H9 (cell line): ENCODE measurements around the gene ZBTB9. TPM values are rescaled to one million over a fixed set of nuclear protein-coding genes. Genes with fewer than 3 reads are reported as not detected.

Experiments
- DNase-seq: peaks from one replicate; pipeline ENCODE4 v3.0.0-alpha.2; 2017
- H2AFZ ChIP-seq: one replicate; pipeline ENCODE4 v1.6.1; 2013; ENCODE audit warnings: mild to moderate bottlenecking, low read length, control low read depth, moderate library complexity
- H2AK5ac ChIP-seq: 2 replicates; pipeline ENCODE4 v1.6.1; 2013; ENCODE audit warnings: low read length, control low read depth, mixed read lengths; ENCODE audit not compliant: insufficient read length
- H2BK120ac ChIP-seq: one replicate; pipeline ENCODE4 v1.6.1; 2013; ENCODE audit warnings: low read depth, mild to moderate bottlenecking, low read length, control low read depth, inconsistent platforms; ENCODE audit not compliant: poor library complexity, severe bottlenecking
- H2BK12ac ChIP-seq: 2 replicates; pipeline ENCODE4 v1.6.1; 2013; ENCODE audit warnings: low read length, control low read depth, mixed read lengths, low read depth; ENCODE audit not compliant: insufficient read length
- H2BK15ac ChIP-seq: 2 replicates; pipeline ENCODE4 v1.6.1; 2013; ENCODE audit warnings: low read depth, low read length, control low read depth
- H2BK20ac ChIP-seq: one replicate; pipeline ENCODE4 v1.6.1; 2013; ENCODE audit warnings: low read depth, mild to moderate bottlenecking, low read length, control low read depth, inconsistent platforms; ENCODE audit not compliant: poor library complexity, severe bottlenecking
- H2BK5ac ChIP-seq: 2 replicates; pipeline ENCODE4 v1.6.1; 2013; ENCODE audit warnings: low read length, control low read depth, mixed read lengths; ENCODE audit not compliant: insufficient read length
- H3K14ac ChIP-seq: 2 replicates; pipeline ENCODE4 v1.6.1; 2013; ENCODE audit warnings: low read length, control low read depth; ENCODE audit not compliant: insufficient read depth
- H3K18ac ChIP-seq: 2 replicates; pipeline ENCODE4 v1.6.1; 2013; ENCODE audit warnings: low read depth, mild to moderate bottlenecking, mixed read lengths, low read length, control low read depth; ENCODE audit not compliant: insufficient read length
- H3K23ac ChIP-seq: 2 replicates; pipeline ENCODE4 v1.6.1; 2013; ENCODE audit warnings: low read length, control low read depth, mixed read lengths, low read depth; ENCODE audit not compliant: insufficient read length
- H3K23me2 ChIP-seq: 2 replicates; pipeline ENCODE4 v1.6.1; 2013; ENCODE audit warnings: low read depth, mild to moderate bottlenecking, mixed read lengths, low read length, control low read depth; ENCODE audit not compliant: insufficient read length, poor library complexity, severe bottlenecking
- H3K27ac ChIP-seq: 2 replicates; pipeline ENCODE4 v1.5.1; 2013; ENCODE audit warnings: low read length, control low read depth, mixed read lengths, low read depth; ENCODE audit not compliant: insufficient read length
- H3K27me3 ChIP-seq: 2 replicates; pipeline ENCODE4 v1.6.1; 2013; ENCODE audit warnings: low read length, control low read depth, inconsistent platforms; ENCODE audit not compliant: insufficient read depth
- H3K4ac ChIP-seq: 2 replicates; pipeline ENCODE4 v1.6.1; 2013; ENCODE audit warnings: low read depth, mild to moderate bottlenecking, control low read depth, inconsistent platforms, low read length, moderate library complexity
- H3K4me1 ChIP-seq: 2 replicates; pipeline ENCODE4 v1.6.1; 2013; ENCODE audit warnings: low read length, control low read depth, inconsistent platforms; ENCODE audit not compliant: insufficient read depth
- H3K4me2 ChIP-seq: 2 replicates; pipeline ENCODE4 v1.6.1; 2013; ENCODE audit warnings: low read length, control low read depth, mixed read lengths; ENCODE audit not compliant: insufficient read length, insufficient read depth
- H3K56ac ChIP-seq: 2 replicates; pipeline ENCODE4 v1.6.1; 2013; ENCODE audit warnings: low read depth, mild to moderate bottlenecking, mixed read lengths, low read length, control low read depth; ENCODE audit not compliant: insufficient read length
- H3K79me1 ChIP-seq: 2 replicates; pipeline ENCODE4 v1.6.1; 2013; ENCODE audit warnings: low read depth, mild to moderate bottlenecking, moderate library complexity, low read length, control low read depth, inconsistent platforms; ENCODE audit not compliant: insufficient read depth, poor library complexity, severe bottlenecking
- H3K79me2 ChIP-seq: 2 replicates; pipeline ENCODE4 v1.6.1; 2013; ENCODE audit warnings: low read length, control low read depth, inconsistent platforms; ENCODE audit not compliant: insufficient read depth
- H3K9ac ChIP-seq: 2 replicates; pipeline ENCODE4 v1.6.1; 2013; ENCODE audit warnings: low read length, control low read depth, mixed read lengths; ENCODE audit not compliant: insufficient read length; ENCODE audit errors: extremely low read depth
- H3K9me3 ChIP-seq: one replicate; pipeline ENCODE4 v1.6.1; 2013; ENCODE audit warnings: low read depth, low read length, inconsistent platforms; ENCODE audit not compliant: control insufficient read depth
- H3T11ph ChIP-seq: one replicate; pipeline ENCODE4 v1.6.1; 2013; ENCODE audit warnings: mild to moderate bottlenecking, low read length, control low read depth, inconsistent platforms
- H4K20me1 ChIP-seq: one replicate; pipeline ENCODE4 v1.6.1; 2013; ENCODE audit not compliant: control insufficient read depth, insufficient read length, insufficient read depth
- H4K5ac ChIP-seq: 2 replicates; pipeline ENCODE4 v1.6.1; 2013; ENCODE audit warnings: low read depth, mild to moderate bottlenecking, mixed read lengths, low read length, control low read depth; ENCODE audit not compliant: insufficient read length
- H4K8ac ChIP-seq: replicated peaks from 2 replicates; pipeline ENCODE4 v1.6.1; 2013; ENCODE audit warnings: low read length, control low read depth, mixed read lengths, low read depth; ENCODE audit not compliant: insufficient read length
- H4K91ac ChIP-seq: 2 replicates; pipeline ENCODE4 v1.6.1; 2013; ENCODE audit warnings: low read depth, mild to moderate bottlenecking, moderate library complexity, mixed read lengths, low read length, control low read depth; ENCODE audit not compliant: insufficient read length
- H3K27ac Mint-ChIP-seq, 3 experiments: 2 replicates in 2 of 3; 3 replicates in 1 of 3; pipeline ENCODE4 v1.8.0; 2020 to 2021; ENCODE audit warnings: mixed read lengths in 3 of 3, mild to moderate bottlenecking in 1 of 3, moderate library complexity in 1 of 3
- H3K27me3 Mint-ChIP-seq: 2 replicates; pipeline ENCODE4 v1.8.0; 2021; ENCODE audit warnings: low read depth, mild to moderate bottlenecking, moderate library complexity, mixed read lengths
- H3K36me3 Mint-ChIP-seq, 3 experiments: 2 replicates in 2 of 3; 3 replicates in 1 of 3; pipeline ENCODE4 v1.8.0; 2020 to 2021; ENCODE audit warnings: low read depth in 3 of 3, mixed read lengths in 3 of 3; ENCODE audit not compliant: insufficient read depth in 1 of 3
- H3K4me1 Mint-ChIP-seq, 2 experiments: 2 replicates each; pipeline ENCODE4 v1.8.0; 2020; ENCODE audit warnings: mixed read lengths in 2 of 2
- H3K4me3 Mint-ChIP-seq, 2 experiments: 2 replicates in 1 of 2; 3 replicates in 1 of 2; pipeline ENCODE4 v1.8.0; 2020 to 2021; ENCODE audit warnings: mild to moderate bottlenecking in 2 of 2, mixed read lengths in 2 of 2, moderate library complexity in 1 of 2
- H3K9me3 Mint-ChIP-seq, 2 experiments: 2 replicates in 1 of 2; 3 replicates in 1 of 2; pipeline ENCODE4 v1.8.0; 2020; ENCODE audit warnings: mild to moderate bottlenecking in 2 of 2, mixed read lengths in 2 of 2, moderate library complexity in 1 of 2
- WGBS: extraction: QIAGEN DNeasy Blood & Tissue Kit; methylation state at CpG from one replicate; pipeline ENCODE4 v1.1.7; 2013; ENCODE audit warnings: missing lambda C conversion rate, low lambda C conversion rate, mixed read lengths; ENCODE audit not compliant: insufficient read length; ENCODE audit errors: extremely low coverage; 5-methylcytosine and 5-hydroxymethylcytosine counted together
- total RNA-seq: library from RNA; stranded (reverse); gene quantifications from 2 replicates; pipeline ENCODE4 v1.2.1, GENCODE V29; 2021
- TF ChIP-seq, protein P1 (sequence below): fragments of 200-600 bp; sonication (generic); conservative IDR thresholded peaks from 3 replicates; pipeline ENCODE4 v1.8.0; 2021; ENCODE audit warnings: antibody characterized with exemption, mild to moderate bottlenecking

Gene ZBTB9
- total RNA-seq, 1 experiment from 2014 or later: 53.1 TPM

DNA sequence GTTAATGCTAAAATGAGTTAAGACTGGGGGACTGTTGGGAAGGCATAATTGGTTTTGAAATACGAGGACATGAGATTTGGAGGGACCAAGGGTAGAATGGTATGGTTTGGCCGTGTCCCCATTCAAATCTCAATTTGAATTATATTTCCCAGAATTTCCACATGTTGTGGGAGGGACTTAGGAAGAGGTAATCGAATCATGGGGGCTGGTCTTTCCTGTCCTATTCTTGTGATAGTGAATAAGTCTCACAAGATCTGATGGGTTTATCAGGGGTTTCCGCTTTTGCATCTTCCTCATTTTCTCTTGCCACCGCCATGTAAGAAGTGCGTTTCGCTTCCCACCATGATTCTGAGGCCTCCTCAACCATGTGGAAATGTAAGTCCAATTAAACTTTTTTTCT is 12.7 kb downstream of the ZBTB9 start:
- Mint-ChIP-seq H3K36me3 (peaks cover 0 to 2% (median 0%) of the 10 kb centered on the region in 3 experiments; a peak in 2 of 7 replicates), H3K27me3 (peaks cover 8% of the 10 kb centered on the region), H3K4me1 (no peaks in the 10 kb centered on the region), H3K4me3 (no peak overlapping the region), H3K27ac (no peak overlapping the region), H3K9me3 (peaks cover 8% of the 10 kb centered on the region in 2 experiments; a peak in 3 of 5 replicates)
- Histone ChIP-seq H3K9ac (no peak overlapping the region), H3K56ac (no peak overlapping the region), H3K4me2 (no peak overlapping the region), H2BK15ac (no peak overlapping the region), H2BK20ac (no peak overlapping the region), H2BK5ac (no peak overlapping the region), H3K23me2 (no peaks in the 10 kb centered on the region), H3T11ph (no peak overlapping the region), H4K5ac (no peak overlapping the region), H3K4ac (no peak overlapping the region), H3K27me3 (no peaks in the 10 kb centered on the region; the same call in 1 of the 2 replicates), H3K79me2 (no peaks in the 10 kb centered on the region), H3K23ac (no peak overlapping the region), H3K14ac (no peak overlapping the region), H2BK120ac (no peak overlapping the region), H4K8ac (no peak overlapping the region), H2AK5ac (no peak overlapping the region), H2AFZ (no peak overlapping the region), H3K9me3 (no peaks in the 10 kb centered on the region), H3K4me1 (no peaks in the 10 kb centered on the region), H4K20me1 (no peaks in the 10 kb centered on the region), H2BK12ac (no peak overlapping the region), H3K27ac (no peak overlapping the region), H3K79me1 (no peaks in the 10 kb centered on the region), H4K91ac (no peak overlapping the region), H3K18ac (no peak overlapping the region)
- TF ChIP-seq, protein P1, sequence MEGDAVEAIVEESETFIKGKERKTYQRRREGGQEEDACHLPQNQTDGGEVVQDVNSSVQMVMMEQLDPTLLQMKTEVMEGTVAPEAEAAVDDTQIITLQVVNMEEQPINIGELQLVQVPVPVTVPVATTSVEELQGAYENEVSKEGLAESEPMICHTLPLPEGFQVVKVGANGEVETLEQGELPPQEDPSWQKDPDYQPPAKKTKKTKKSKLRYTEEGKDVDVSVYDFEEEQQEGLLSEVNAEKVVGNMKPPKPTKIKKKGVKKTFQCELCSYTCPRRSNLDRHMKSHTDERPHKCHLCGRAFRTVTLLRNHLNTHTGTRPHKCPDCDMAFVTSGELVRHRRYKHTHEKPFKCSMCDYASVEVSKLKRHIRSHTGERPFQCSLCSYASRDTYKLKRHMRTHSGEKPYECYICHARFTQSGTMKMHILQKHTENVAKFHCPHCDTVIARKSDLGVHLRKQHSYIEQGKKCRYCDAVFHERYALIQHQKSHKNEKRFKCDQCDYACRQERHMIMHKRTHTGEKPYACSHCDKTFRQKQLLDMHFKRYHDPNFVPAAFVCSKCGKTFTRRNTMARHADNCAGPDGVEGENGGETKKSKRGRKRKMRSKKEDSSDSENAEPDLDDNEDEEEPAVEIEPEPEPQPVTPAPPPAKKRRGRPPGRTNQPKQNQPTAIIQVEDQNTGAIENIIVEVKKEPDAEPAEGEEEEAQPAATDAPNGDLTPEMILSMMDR: no peak
- no peak for DNase-seq
- WGBS: no CpG with 5 or more reads among the region's 7 CpGs
